ENCODE results near the gene GGT7.
"Not testable (repeated sequence)": the region's sequence is repeated elsewhere in the genome, so short reads cannot be mapped to it uniquely, and the experiment has no call there.

GGT7 gene

DNA sequence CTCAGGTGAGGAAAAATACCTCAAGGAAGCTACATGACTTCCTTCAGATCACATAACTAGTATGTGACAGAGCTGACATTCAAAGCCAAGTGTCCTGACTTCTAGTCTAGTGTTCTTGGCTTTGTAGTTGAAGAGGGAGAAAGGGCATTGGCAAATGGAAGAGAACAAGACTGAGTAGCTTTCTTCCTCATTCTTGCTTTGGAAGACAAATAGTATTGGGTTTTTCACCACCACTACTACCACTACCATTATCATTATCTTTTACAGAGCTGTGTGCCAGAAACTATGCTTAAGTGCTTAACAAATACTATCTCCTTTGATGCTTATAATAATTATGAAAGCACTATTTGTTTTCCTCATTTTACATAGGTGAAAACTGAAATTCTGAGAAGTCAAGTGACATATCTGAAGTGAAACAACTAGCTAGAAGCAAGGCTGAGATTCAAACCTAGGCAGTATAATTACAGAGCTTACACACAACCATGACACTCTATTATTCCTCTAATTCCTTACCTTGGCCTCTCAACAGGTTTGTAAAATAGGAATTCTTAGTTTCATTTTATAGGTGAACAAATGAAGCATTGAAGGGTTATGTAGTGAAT, 10.5 kb upstream of the GGT7 start:
- DNase-seq, result no peak

DNA sequence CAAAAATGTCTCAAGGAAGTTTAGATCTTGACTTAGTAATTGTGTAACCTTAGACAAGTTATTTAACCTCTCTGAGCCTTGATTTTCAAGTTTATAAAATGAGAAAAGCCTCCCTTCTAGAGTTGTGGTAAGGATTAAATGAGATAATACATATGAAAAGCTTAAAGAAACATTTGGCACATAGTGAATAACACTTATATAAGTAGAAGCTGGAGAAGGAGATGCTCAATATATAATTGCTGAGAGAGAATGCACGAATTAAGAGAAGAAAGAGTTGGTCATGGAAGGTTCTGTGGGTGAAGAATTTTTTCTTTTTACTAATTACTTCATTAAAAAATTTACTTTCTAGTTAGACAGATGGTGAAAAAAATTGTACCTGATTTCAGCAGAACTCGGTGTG, 9.0 kb upstream of the GGT7 start:
- no peak for DNase-seq

GRCh38 chr20:34880971-34881370, 8.3 kb upstream of the GGT7 start:
- not testable (repeated sequence) for DNase-seq

GRCh38 chr20:34880215-34880850, 7.7 kb upstream of the GGT7 start:
- DNase-seq, result no peak

DNA sequence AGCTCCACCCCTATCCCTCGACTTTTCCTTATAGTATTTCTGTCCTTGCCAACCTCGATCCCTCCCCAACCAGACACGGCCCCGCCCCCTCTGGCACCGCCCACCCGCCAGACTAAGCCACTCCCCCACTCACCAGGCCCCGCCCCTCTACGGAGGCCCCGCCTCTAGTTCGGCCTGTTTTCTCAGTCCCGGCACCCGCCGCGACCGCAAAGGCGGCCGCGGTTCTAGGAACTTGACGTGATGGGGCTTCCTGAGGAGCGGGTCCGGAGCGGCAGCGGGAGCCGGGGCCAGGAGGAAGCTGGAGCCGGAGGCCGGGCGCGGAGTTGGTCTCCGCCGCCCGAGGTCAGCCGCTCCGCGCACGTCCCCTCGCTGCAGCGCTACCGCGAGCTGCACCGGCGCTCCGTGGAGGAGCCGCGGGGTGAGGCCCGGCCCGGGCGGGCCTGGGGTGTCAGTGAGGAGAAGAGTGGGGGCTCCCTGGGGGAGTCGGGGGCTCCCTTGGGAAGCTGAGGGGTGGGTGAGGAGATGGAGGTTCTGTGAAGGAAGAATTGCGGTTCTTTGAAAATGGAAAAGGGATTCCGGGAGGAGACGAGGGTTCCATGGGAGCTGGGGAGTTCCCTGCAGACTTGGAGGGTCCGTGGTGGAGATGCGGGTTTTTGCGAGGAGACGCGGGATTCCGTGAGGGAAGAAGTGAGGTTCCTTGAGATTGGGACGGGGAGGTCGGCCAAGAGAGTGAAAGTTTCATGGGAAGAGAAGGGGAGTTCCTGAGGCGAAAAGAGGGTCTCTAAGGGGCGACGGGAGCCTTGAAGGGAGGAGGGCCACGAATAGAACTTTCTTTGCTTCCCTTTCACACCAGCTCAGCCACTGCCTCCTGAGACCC, 4.0 kb upstream of the GGT7 start, which contains the start of gene ACSS2:
TSS of gene ACSS2 (plus strand) at position 207 of the 877 bp plus-strand sequence. CDS start at position 241, 34 bp downstream.
- peak; percentile 98 for DNase-seq

- no peak for DNase-seq
Measured at GRCh38 chr20:34875642-34876405, 3.2 kb upstream of the GGT7 start.

GRCh38 chr20:34874094-34874654, 1.5 kb upstream of the GGT7 start:
- peak; percentile 36 for DNase-seq

- no peak for DNase-seq
Measured at GRCh38 chr20:34873583-34874093, 982 bp upstream of the GGT7 start.

DNA sequence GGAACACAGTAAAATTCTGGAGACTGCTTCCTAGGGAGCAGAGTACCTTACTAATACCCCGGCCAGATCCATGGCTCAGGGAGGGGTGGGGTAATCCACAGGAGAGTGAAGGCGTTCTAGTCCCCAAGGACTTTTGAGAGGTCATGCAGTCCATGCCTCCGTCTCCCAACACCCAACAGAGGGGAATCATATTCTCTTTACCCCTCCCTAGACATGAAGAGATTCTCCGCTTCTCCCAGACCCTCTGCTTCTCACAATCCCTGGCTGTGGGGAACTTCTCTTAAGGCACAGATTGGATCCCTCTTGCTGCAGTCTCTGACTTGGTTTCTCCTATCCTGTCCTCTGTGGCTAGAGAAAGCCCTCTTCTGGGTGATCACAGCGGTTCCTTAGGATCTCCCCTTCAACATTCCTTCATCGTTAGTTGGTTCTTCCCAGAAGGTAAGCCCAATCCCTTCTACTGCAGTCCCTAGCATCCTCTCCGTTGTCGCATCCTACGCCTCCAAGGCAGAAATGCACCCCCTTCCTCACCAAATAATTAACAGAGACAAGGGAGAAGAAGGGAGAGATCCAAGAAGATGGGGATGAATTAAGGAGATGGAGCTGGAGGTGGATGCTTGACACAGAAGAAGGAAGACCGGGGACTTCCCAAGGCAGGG, 562 bp downstream of the GGT7 start:
- no peak for DNase-seq

GRCh38 chr20:34871320-34871926, 1.2 kb downstream of the GGT7 start:
- no peak for DNase-seq

DNA sequence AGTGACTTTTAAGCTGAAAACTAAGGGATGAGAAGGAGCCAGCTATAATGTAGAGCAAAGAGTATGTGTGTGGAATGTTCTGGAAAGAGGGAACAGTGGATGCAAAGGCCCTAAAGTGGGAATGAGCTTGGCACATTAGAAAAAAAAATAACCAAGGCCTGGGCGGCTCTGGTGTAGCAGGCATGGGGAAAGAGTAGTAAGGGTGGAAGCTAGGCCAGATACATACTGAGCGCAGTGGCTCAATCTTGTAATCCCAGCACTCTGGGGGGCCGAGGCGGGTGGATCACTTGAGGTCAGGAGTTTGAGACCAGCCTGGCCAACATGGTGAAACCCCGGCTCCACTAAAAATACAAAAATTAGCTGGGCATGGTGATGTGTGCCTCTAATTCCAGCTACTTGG, 8.4 kb downstream of the GGT7 start:
- no peak for DNase-seq

DNA sequence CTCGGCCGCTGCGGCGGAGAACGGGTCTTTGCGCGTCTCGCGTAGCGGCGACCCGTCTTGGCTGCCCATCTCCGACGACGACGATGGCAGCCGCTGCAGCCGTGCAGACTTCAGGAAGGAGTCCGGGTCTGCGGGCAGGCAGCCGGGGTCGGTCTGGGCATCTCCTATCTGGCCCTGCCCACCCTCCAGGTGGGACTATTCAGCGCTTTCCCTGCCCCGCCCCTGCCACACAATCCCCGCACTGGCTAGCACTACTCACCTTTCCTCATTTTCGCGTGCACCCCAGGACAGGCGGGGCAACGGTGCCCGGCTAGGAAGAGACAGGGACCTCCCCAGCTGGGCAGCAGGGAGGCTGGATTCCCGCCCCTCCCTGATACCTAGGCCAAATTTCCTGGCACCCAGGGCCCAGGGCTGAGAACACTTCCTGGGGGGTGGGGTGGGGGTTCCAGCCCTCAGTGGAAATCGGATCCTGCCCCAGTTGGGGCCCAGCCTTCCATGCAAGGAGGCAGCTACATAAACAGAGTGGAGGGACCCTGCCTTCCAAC, 9.2 kb downstream of the GGT7 start:
- DNase-seq, result no peak

DNA sequence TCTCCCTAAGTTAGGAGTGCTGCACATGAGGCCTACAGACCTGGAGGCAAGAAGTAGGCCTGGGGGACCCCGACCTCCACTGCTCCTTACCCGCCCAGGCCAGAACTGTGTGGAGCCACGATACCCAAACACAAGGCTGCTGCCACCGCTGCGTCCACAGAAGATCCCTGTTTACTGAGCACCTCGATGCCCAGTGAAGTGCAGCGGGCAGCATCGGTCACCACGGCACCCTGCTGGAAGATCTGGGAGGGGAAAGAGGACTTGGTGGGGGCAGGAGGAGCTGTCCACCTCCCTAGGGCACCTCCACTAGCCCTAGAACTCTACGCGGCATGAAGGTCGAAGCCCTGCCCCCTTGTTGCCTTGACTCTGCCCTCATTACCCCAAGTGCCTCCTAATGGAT, 9.9 kb downstream of the GGT7 start:
- no peak for DNase-seq

GRCh38 chr20:34861386-34862084, 11.1 kb downstream of the GGT7 start:
- no peak for DNase-seq

GRCh38 chr20:34859826-34860545, 12.7 kb downstream of the GGT7 start:
- DNase-seq, result no peak

DNA sequence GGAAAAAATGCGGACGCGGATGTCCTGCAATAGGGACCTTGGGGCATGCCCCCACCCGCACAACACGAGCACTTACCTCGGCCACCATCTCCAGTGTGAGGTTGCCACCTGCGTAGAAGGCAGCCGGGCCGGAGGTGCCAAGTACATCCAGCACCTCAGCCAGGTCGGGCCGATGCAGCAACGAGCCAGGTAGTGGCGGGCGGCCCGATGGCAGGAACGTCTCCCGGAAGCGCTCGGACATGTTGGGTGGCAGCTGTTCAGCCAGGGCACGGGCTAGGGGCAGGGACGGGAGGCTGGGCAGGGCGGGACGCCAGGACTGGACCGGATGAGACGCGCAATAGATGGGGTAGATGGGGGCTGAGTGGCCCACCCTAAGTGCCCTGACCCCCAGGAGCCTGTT, 13.3 kb downstream of the GGT7 start:
- no peak for DNase-seq

- no peak for DNase-seq
Measured at GRCh38 chr20:34852298-34852697, 20.4 kb downstream of the GGT7 start.

- DNase-seq, result no peak
Measured at GRCh38 chr20:34850969-34851368, 21.7 kb downstream of the GGT7 start.

DNA sequence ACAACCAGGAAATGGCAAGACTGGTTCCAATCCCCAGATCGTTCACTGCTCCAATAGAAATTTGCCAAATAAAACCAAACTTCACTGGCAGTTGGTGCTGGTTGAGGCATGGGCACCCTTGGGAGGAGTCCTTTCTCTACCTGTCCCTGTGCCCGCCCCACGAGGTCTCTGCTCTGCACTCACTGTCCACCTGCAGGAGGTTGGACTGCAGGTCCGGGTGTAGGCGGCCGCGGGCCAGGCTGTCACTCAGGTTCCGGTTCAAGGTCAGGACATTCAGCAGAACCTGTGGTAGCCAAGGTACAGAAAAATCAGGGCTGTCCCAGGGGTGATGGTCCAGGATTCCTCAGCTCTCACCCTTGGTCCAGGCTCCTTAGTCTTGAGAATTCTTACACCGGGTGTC, 22.9 kb downstream of the GGT7 start:
- DNase-seq, result no peak

- DNase-seq, result no peak
Measured at GRCh38 chr20:34848597-34848996, 24.1 kb downstream of the GGT7 start.

All from activated T-cell treated with anti-CD3 and anti-CD28 coated beads for 4 hours (primary cell).